Naive thymus-derived CD4-positive, alpha-beta T cell (primary cell): ENCODE results near the gene USH2A. TPM values are rescaled to one million over a fixed set of nuclear protein-coding genes. Genes with fewer than 3 reads are reported as not detected.
"Not testable (repeated sequence)": the region's sequence is repeated elsewhere in the genome, so short reads cannot be mapped to it uniquely, and the experiment has no call there.

Experiments
- ATAC-seq: fragments of 150-1000 bp; cut with Tn5 transposase; 2 replicates; pipeline ENCODE4 v1.10.0; 2021; ENCODE audit warnings: mild to moderate bottlenecking, moderate library complexity
- CTCF ChIA-PET: fragments of 350-600 bp; sonication (Branson Sonifier 250); formaldehyde crosslinking; loops from one replicate; lab custom pipeline; 2021; ENCODE audit warnings: antibody characterized with exemption; lab: Charles Lee
- POLR2A ChIA-PET: fragments of 350-600 bp; sonication (Branson Sonifier 250); formaldehyde crosslinking; loops from one replicate; lab custom pipeline; 2021; ENCODE audit warnings: antibody characterized with exemption, inconsistent platforms; lab: Charles Lee
- DNase-seq, 9 donors: peaks; one replicate each; pipeline versions ENCODE4 v3.0.0 to v3.0.0-alpha.2; 2020 to 2022; ENCODE audit warnings: mixed read lengths in 1 of 9
- H3K27ac ChIP-seq: one replicate; pipeline ENCODE4 v1.7.0; 2013; ENCODE audit warnings: mild to moderate bottlenecking, low read depth, low read length, moderate library complexity
- H3K27me3 ChIP-seq, 2 donors: one replicate each; pipeline ENCODE4 v1.7.0; 2013; ENCODE audit warnings: low read length in 2 of 2, mild to moderate bottlenecking in 2 of 2, moderate library complexity in 2 of 2; ENCODE audit not compliant: control insufficient read depth in 2 of 2, insufficient read depth in 2 of 2
- H3K36me3 ChIP-seq, 3 experiments: 1 replicate in 2 of 3; 2 replicates in 1 of 3; pipeline ENCODE4 v1.7.0; 2013; ENCODE audit warnings: low read length in 3 of 3, mild to moderate bottlenecking in 3 of 3, moderate library complexity in 1 of 3; ENCODE audit not compliant: insufficient read depth in 3 of 3, control insufficient read depth in 2 of 3
- H3K4me1 ChIP-seq, 2 donors: one replicate each; pipeline ENCODE4 v1.7.0; 2013; ENCODE audit warnings: low read length in 2 of 2, mild to moderate bottlenecking in 2 of 2, moderate library complexity in 1 of 2; ENCODE audit not compliant: control insufficient read depth in 2 of 2, insufficient read depth in 2 of 2
- H3K4me3 ChIP-seq: 2 replicates; pipeline ENCODE4 v1.7.0; 2013; ENCODE audit warnings: mild to moderate bottlenecking, low read length
- H3K9me3 ChIP-seq, 3 experiments: 1 replicate in 2 of 3; 2 replicates in 1 of 3; pipeline ENCODE4 v1.7.0; 2013; ENCODE audit warnings: low read length in 3 of 3; ENCODE audit not compliant: control insufficient read depth in 2 of 3
- H3K27ac Mint-ChIP-seq, 9 donors: one replicate each; pipeline ENCODE4 v1.8.0; 2020 to 2022; ENCODE audit warnings: mixed read lengths in 9 of 9, mild to moderate bottlenecking in 8 of 9, moderate library complexity in 5 of 9, inconsistent platforms in 2 of 9
- H3K27me3 Mint-ChIP-seq, 5 donors: one replicate each; pipeline ENCODE4 v1.8.0; 2021 to 2022; ENCODE audit warnings: mixed read lengths in 5 of 5, mild to moderate bottlenecking in 1 of 5
- H3K36me3 Mint-ChIP-seq, 5 donors: one replicate each; pipeline ENCODE4 v1.8.0; 2020 to 2022; ENCODE audit warnings: mixed read lengths in 5 of 5, mild to moderate bottlenecking in 3 of 5, inconsistent platforms in 1 of 5
- H3K4me1 Mint-ChIP-seq, 7 donors: one replicate each; pipeline ENCODE4 v1.8.0; 2020 to 2022; ENCODE audit warnings: mixed read lengths in 7 of 7, mild to moderate bottlenecking in 3 of 7, inconsistent platforms in 1 of 7
- H3K4me3 Mint-ChIP-seq, 10 donors: one replicate each; pipeline ENCODE4 v1.8.0; 2020 to 2022; ENCODE audit warnings: mild to moderate bottlenecking in 10 of 10, mixed read lengths in 10 of 10, moderate library complexity in 6 of 10, inconsistent platforms in 2 of 10
- H3K9me3 Mint-ChIP-seq, 11 donors: one replicate each; pipeline ENCODE4 v1.8.0; 2020 to 2022; ENCODE audit warnings: mixed read lengths in 11 of 11, mild to moderate bottlenecking in 4 of 11, inconsistent platforms in 1 of 11, moderate library complexity in 1 of 11
- intact Hi-C, 2 donors: fragments of 100-400 bp; cut with micrococcal nuclease; formaldehyde crosslinking; loops; one replicate each; pipeline ENCODE4 v1.15.1; 2023
- polyA plus RNA-seq, 2 donors: library from polyadenylated mRNA; unstranded; fragments of 300-500 nt; fragmentation: Illumina TruSeq; gene quantifications; one replicate each; pipeline ENCODE4 v1.2.3, GENCODE V29; 2021
- total RNA-seq, 6 experiments: library from RNA in 5 of 6; stranded (reverse) in 5 of 6; gene quantifications; 1 replicate in 5 of 6; 2 replicates in 1 of 6; pipeline ENCODE4 v1.2.3 and lab custom pipeline; 2021 to 2026

Gene USH2A
- total and polyA plus RNA-seq, 7 experiments from 2014 or later, result not detected

- Histone ChIP-seq H3K27ac (no peak overlapping the region), H3K4me3 (no peak overlapping the region), H3K36me3 (no peaks in the 10 kb centered on the region), H3K9me3 (no peaks in the 10 kb centered on the region), H3K4me1 (no peaks in the 10 kb centered on the region), H3K27me3 (no peaks in the 10 kb centered on the region)
- Mint-ChIP-seq H3K27me3 (no peaks in the 10 kb centered on the region), H3K9me3 (peaks cover 0 to 19% (median 4%) of the 10 kb centered on the region in 11 donors), H3K4me1 (no peaks in the 10 kb centered on the region), H3K4me3 (no peak overlapping the region), H3K27ac (no peak overlapping the region), H3K36me3 (no peaks in the 10 kb centered on the region)
- intact Hi-C loops, result no loop called here
- no peak for DNase-seq
- ChIA-PET POLR2A (no interaction called here), CTCF (no interaction called here)
- no peak for ATAC-seq
Measured at GRCh38 chr1:216169351-216169750, 253.9 kb downstream of the USH2A start.

- no peaks in the 10 kb centered on the region for H3K36me3 Mint-ChIP-seq
- H3K27ac ChIP-seq, result no peak overlapping the region
Measured at GRCh38 chr1:216168546-216168945, 254.7 kb downstream of the USH2A start.

GRCh38 chr1:216154063-216154462 lies 269.2 kb downstream of the USH2A start:
- POLR2A ChIA-PET, result no interaction called here
- Mint-ChIP-seq H3K9me3 (peaks cover 0 to 14% (median 4%) of the 10 kb centered on the region in 11 donors), H3K27me3 (no peaks in the 10 kb centered on the region)

More at GRCh38 chr1:216168546-216168945, 254.7 kb downstream of the USH2A start:
- H3K9me3 ChIP-seq, result no peaks in the 10 kb centered on the region
- no peak for ATAC-seq
- no peak overlapping the region for H3K27ac Mint-ChIP-seq
- H3K4me3 ChIP-seq, result no peak overlapping the region
- ChIA-PET POLR2A (no interaction called here), CTCF (no interaction called here)
- no peaks in the 10 kb centered on the region for H3K27me3 ChIP-seq
- H3K9me3 Mint-ChIP-seq, result peaks cover 0 to 22% (median 4%) of the 10 kb centered on the region in 11 donors
- H3K36me3 ChIP-seq, result no peaks in the 10 kb centered on the region
- intact Hi-C loops, result no loop called here
- H3K4me1 Mint-ChIP-seq, result no peaks in the 10 kb centered on the region
- no peak for DNase-seq
- no peaks in the 10 kb centered on the region for H3K27me3 Mint-ChIP-seq
- H3K4me3 Mint-ChIP-seq, result no peak overlapping the region
- no peaks in the 10 kb centered on the region for H3K4me1 ChIP-seq

GRCh38 chr1:216153130-216153529 lies 270.1 kb downstream of the USH2A start:
- ChIA-PET CTCF (no interaction called here), POLR2A (no interaction called here)
- DNase-seq, result no peak
- Mint-ChIP-seq H3K36me3 (no peaks in the 10 kb centered on the region), H3K9me3 (peaks cover 0 to 17% (median 6%) of the 10 kb centered on the region in 11 donors), H3K4me1 (no peaks in the 10 kb centered on the region), H3K4me3 (no peak overlapping the region), H3K27me3 (no peaks in the 10 kb centered on the region), H3K27ac (no peak overlapping the region)
- Histone ChIP-seq H3K27me3 (no peaks in the 10 kb centered on the region), H3K4me3 (no peak overlapping the region), H3K9me3 (no peaks in the 10 kb centered on the region), H3K36me3 (no peaks in the 10 kb centered on the region), H3K27ac (no peak overlapping the region), H3K4me1 (no peaks in the 10 kb centered on the region)
- ATAC-seq, result no peak
- intact Hi-C loops, result no loop called here

More at GRCh38 chr1:216154063-216154462, 269.2 kb downstream of the USH2A start:
- Histone ChIP-seq H3K4me1 (no peaks in the 10 kb centered on the region), H3K4me3 (no peak overlapping the region), H3K36me3 (no peaks in the 10 kb centered on the region), H3K27ac (no peak overlapping the region), H3K9me3 (no peaks in the 10 kb centered on the region), H3K27me3 (no peaks in the 10 kb centered on the region)
- intact Hi-C loops, result no loop called here
- CTCF ChIA-PET, result no interaction called here
- H3K36me3 Mint-ChIP-seq, result no peaks in the 10 kb centered on the region
- DNase-seq (no peak), ATAC-seq (no peak)
- no peak overlapping the region for H3K27ac Mint-ChIP-seq
- no peaks in the 10 kb centered on the region for H3K4me1 Mint-ChIP-seq
- H3K4me3 Mint-ChIP-seq, result no peak overlapping the region

- H3K27me3 Mint-ChIP-seq, H3K27me3 ChIP-seq, ATAC-seq, H3K4me1 ChIP-seq, H3K9me3 ChIP-seq, H3K27ac Mint-ChIP-seq, H3K4me3 ChIP-seq, H3K27ac ChIP-seq, H3K36me3 Mint-ChIP-seq, H3K4me1 Mint-ChIP-seq, POLR2A ChIA-PET, intact Hi-C loops, H3K36me3 ChIP-seq, CTCF ChIA-PET, DNase-seq, H3K4me3 Mint-ChIP-seq: not testable (repeated sequence)
- peaks cover 0 to 14% (median 2%) of the 10 kb centered on the region in 11 donors for H3K9me3 Mint-ChIP-seq
Measured at GRCh38 chr1:216145451-216146018, 277.7 kb downstream of the USH2A start.

- no peaks in the 10 kb centered on the region for H3K9me3 ChIP-seq
- H3K27ac ChIP-seq, result no peak overlapping the region
- DNase-seq (no peak), ATAC-seq (no peak)
- POLR2A ChIA-PET, result no interaction called here
- H3K4me3 Mint-ChIP-seq, result no peak overlapping the region
- H3K4me1 ChIP-seq, result no peaks in the 10 kb centered on the region
- peaks cover 0 to 14% (median 3%) of the 10 kb centered on the region in 11 donors for H3K9me3 Mint-ChIP-seq
- H3K27ac Mint-ChIP-seq, result no peak overlapping the region
- no peaks in the 10 kb centered on the region for H3K27me3 ChIP-seq
- CTCF ChIA-PET, result no interaction called here
- H3K4me3 ChIP-seq, result no peak overlapping the region
- H3K36me3 ChIP-seq, result no peaks in the 10 kb centered on the region
- H3K36me3 Mint-ChIP-seq, result no peaks in the 10 kb centered on the region
- intact Hi-C loops, result no loop called here
- H3K27me3 Mint-ChIP-seq, result no peaks in the 10 kb centered on the region
- H3K4me1 Mint-ChIP-seq, result no peaks in the 10 kb centered on the region
Measured at GRCh38 chr1:216144661-216145450, 278.4 kb downstream of the USH2A start.

GRCh38 chr1:216142921-216143320 lies 280.3 kb downstream of the USH2A start:
- H3K4me1 ChIP-seq, result no peaks in the 10 kb centered on the region
- Mint-ChIP-seq H3K4me3 (no peak overlapping the region), H3K27me3 (no peaks in the 10 kb centered on the region), H3K27ac (no peak overlapping the region), H3K4me1 (no peaks in the 10 kb centered on the region), H3K9me3 (peaks cover 0 to 11% (median 1%) of the 10 kb centered on the region in 11 donors), H3K36me3 (no peaks in the 10 kb centered on the region)
- POLR2A ChIA-PET, result no interaction called here
- H3K9me3 ChIP-seq, result no peaks in the 10 kb centered on the region
- ATAC-seq (no peak), DNase-seq (no peak)
- H3K4me3 ChIP-seq, result no peak overlapping the region
- no peak overlapping the region for H3K27ac ChIP-seq
- H3K27me3 ChIP-seq, result no peaks in the 10 kb centered on the region
- H3K36me3 ChIP-seq, result no peaks in the 10 kb centered on the region
- CTCF ChIA-PET, result no interaction called here
- intact Hi-C loops, result no loop called here
